HCEC 1CT (cell line): ENCODE measurements around the gene SGCE.
"Not testable (repeated sequence)": the region's sequence is repeated elsewhere in the genome, so short reads cannot be mapped to it uniquely, and the experiment has no call there.

ENCODE experiments used
- DNase-seq: peaks from one replicate; pipeline ENCODE4 v3.0.0-alpha.2; 2017

SGCE gene

GRCh38 chr7:94655848-94656657, at the start of gene SGCE:
TSS of gene SGCE (minus strand) at chr7:94656133. CDS start at chr7:94656098, 35 bp downstream.
- DNase-seq: peak; percentile 76

GRCh38 chr7:94705155-94706021, 49.5 kb upstream of the SGCE start:
- DNase-seq: not testable (repeated sequence)

- peak; percentile 23 for DNase-seq
Measured at GRCh38 chr7:94701555-94701973, 45.6 kb upstream of the SGCE start.

- peak; percentile 30 for DNase-seq
Measured at GRCh38 chr7:94700926-94701554, 45.1 kb upstream of the SGCE start.

GRCh38 chr7:94698275-94698674, 42.3 kb upstream of the SGCE start:
- DNase-seq: peak; percentile 88

- DNase-seq: peak; percentile 96
Measured at GRCh38 chr7:94697035-94697974, 41.4 kb upstream of the SGCE start.

- peak; percentile 31 for DNase-seq
Measured at GRCh38 chr7:94687810-94688209, 31.9 kb upstream of the SGCE start.

- no peak for DNase-seq
Measured at GRCh38 chr7:94687076-94687475, 31.1 kb upstream of the SGCE start.

- DNase-seq: no peak
Measured at GRCh38 chr7:94683066-94683465, 27.1 kb upstream of the SGCE start.

GRCh38 chr7:94679358-94679757, 23.4 kb upstream of the SGCE start:
- DNase-seq: peak; percentile 36

- DNase-seq: no peak
Measured at GRCh38 chr7:94676431-94676830, 20.5 kb upstream of the SGCE start.

- DNase-seq: no peak
Measured at GRCh38 chr7:94675356-94675755, 19.4 kb upstream of the SGCE start.

- DNase-seq: no peak
Measured at GRCh38 chr7:94671444-94672235, 15.7 kb upstream of the SGCE start.

- DNase-seq: no peak
Measured at GRCh38 chr7:94669773-94670495, 14.0 kb upstream of the SGCE start.

GRCh38 chr7:94666879-94667587, 11.1 kb upstream of the SGCE start:
- no peak for DNase-seq

- DNase-seq: no peak
Measured at GRCh38 chr7:94665426-94665825, 9.5 kb upstream of the SGCE start.

GRCh38 chr7:94664023-94664422, 8.1 kb upstream of the SGCE start:
- no peak for DNase-seq

GRCh38 chr7:94662548-94662947, 6.6 kb upstream of the SGCE start:
- DNase-seq: no peak

GRCh38 chr7:94660006-94660405, 4.1 kb upstream of the SGCE start:
- no peak for DNase-seq

- DNase-seq: no peak
Measured at GRCh38 chr7:94658826-94659225, 2.9 kb upstream of the SGCE start.
